ENCODE results near the gene LUC7L2.

LUC7L2 gene

DNA sequence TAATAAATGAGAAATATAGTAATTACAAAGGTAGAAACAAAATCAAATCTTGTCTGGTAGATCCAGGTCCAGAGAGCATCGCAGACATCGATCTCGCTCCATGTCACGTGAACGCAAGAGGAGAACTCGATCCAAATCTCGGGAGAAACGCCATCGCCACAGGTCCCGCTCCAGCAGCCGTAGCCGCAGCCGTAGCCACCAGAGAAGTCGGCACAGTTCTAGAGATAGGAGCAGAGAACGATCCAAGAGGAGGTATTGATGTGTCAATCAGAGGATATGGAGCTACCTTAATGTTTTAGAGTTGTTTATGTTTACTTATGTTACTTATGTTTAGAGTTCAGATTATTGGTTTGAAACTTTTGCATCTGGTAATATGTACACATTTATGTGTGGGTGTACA is 57.8 kb downstream of the LUC7L2 start:
- TF ChIP-seq TAF1 (IDR thresholded peaks at IDR 0.05; ENCODE audit: low read depth) (no peak), EP300 (IDR thresholded peaks at IDR 0.05; ENCODE audit: borderline replicate concordance) (no peak), TEAD4 (IDR thresholded peaks at IDR 0.05) (no peak), TCF12 (IDR thresholded peaks at IDR 0.05; ENCODE audit: low read depth) (no peak), EGR1 (IDR thresholded peaks at IDR 0.05) (no peak), YY1 (IDR thresholded peaks at IDR 0.05; ENCODE audit: low read depth) (no peak), ZBTB7A (IDR thresholded peaks at IDR 0.05; ENCODE audit: low read depth) (no peak), RAD21 (IDR thresholded peaks at IDR 0.05; ENCODE audit: low read depth) (no peak), CEBPB (IDR thresholded peaks at IDR 0.05) (no peak)
- TF ChIP-seq, protein P1, sequence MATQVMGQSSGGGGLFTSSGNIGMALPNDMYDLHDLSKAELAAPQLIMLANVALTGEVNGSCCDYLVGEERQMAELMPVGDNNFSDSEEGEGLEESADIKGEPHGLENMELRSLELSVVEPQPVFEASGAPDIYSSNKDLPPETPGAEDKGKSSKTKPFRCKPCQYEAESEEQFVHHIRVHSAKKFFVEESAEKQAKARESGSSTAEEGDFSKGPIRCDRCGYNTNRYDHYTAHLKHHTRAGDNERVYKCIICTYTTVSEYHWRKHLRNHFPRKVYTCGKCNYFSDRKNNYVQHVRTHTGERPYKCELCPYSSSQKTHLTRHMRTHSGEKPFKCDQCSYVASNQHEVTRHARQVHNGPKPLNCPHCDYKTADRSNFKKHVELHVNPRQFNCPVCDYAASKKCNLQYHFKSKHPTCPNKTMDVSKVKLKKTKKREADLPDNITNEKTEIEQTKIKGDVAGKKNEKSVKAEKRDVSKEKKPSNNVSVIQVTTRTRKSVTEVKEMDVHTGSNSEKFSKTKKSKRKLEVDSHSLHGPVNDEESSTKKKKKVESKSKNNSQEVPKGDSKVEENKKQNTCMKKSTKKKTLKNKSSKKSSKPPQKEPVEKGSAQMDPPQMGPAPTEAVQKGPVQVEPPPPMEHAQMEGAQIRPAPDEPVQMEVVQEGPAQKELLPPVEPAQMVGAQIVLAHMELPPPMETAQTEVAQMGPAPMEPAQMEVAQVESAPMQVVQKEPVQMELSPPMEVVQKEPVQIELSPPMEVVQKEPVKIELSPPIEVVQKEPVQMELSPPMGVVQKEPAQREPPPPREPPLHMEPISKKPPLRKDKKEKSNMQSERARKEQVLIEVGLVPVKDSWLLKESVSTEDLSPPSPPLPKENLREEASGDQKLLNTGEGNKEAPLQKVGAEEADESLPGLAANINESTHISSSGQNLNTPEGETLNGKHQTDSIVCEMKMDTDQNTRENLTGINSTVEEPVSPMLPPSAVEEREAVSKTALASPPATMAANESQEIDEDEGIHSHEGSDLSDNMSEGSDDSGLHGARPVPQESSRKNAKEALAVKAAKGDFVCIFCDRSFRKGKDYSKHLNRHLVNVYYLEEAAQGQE (IDR thresholded peaks at IDR 0.05; ENCODE audit: low read depth): no peak
- TF ChIP-seq, protein P2, sequence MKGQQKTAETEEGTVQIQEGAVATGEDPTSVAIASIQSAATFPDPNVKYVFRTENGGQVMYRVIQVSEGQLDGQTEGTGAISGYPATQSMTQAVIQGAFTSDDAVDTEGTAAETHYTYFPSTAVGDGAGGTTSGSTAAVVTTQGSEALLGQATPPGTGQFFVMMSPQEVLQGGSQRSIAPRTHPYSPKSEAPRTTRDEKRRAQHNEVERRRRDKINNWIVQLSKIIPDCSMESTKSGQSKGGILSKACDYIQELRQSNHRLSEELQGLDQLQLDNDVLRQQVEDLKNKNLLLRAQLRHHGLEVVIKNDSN (IDR thresholded peaks at IDR 0.05): no peak

DNA sequence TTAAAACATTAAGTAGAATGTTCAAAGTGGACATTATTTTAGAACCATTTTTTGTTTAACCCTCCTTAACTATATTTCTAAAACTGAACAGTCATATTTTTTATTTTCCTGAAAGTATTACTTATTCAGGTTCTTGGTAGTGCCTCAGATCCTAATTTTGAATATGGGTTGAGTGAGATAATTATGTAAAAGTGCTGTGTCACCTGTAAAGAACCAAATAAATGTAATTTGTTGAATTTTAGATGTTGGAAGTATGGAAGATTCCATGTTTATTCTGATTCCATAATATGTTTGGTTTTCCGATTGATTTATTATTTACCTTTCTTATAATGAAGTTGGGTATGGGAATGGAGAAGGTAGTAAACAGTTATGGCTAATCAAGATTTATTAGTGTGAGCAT is 61.4 kb downstream of the LUC7L2 start:
- TF ChIP-seq YY1 (IDR thresholded peaks at IDR 0.05; ENCODE audit: low read depth) (no peak), CREB1 (IDR thresholded peaks at IDR 0.05; ENCODE audit: low read depth) (no peak), FOXM1 (IDR thresholded peaks at IDR 0.05; ENCODE audit: borderline replicate concordance, low read depth) (no peak), RAD21 (IDR thresholded peaks at IDR 0.05; ENCODE audit: low read depth) (no peak), TEAD4 (IDR thresholded peaks at IDR 0.05) (no peak), EGR1 (IDR thresholded peaks at IDR 0.05) (no peak), NFIC (IDR thresholded peaks at IDR 0.05) (no peak)
- TF ChIP-seq, protein P3, sequence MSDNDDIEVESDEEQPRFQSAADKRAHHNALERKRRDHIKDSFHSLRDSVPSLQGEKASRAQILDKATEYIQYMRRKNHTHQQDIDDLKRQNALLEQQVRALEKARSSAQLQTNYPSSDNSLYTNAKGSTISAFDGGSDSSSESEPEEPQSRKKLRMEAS (IDR thresholded peaks at IDR 0.05): no peak
- TF ChIP-seq, protein P2 (IDR thresholded peaks at IDR 0.05): no peak

DNA sequence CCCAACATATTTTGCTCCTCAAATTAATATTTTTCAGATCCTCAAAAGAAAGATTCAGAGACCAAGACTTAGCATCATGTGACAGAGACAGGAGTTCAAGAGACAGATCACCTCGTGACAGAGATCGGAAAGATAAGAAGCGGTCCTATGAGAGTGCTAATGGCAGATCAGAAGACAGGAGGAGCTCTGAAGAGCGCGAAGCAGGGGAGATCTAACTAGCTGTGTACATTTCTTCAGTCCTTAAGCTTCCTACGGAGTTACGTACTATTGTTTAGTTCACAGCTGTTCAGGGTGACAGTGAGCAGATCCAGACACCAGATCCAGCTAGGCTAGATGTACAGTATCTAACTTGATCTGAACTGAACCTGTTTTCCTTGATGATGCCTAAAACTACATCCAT is 62.4 kb downstream of the LUC7L2 start:
- TF ChIP-seq, protein P2 (IDR thresholded peaks at IDR 0.05): no peak
- TF ChIP-seq EGR1 (IDR thresholded peaks at IDR 0.05) (no peak), EP300 (IDR thresholded peaks at IDR 0.05; ENCODE audit: borderline replicate concordance) (no peak), FOXM1 (IDR thresholded peaks at IDR 0.05; ENCODE audit: borderline replicate concordance, low read depth) (no peak), TCF12 (IDR thresholded peaks at IDR 0.05; ENCODE audit: low read depth) (no peak), NFIC (IDR thresholded peaks at IDR 0.05) (no peak), YY1 (IDR thresholded peaks at IDR 0.05; ENCODE audit: low read depth) (no peak)
- TF ChIP-seq, protein P3 (IDR thresholded peaks at IDR 0.05): no peak
- TF ChIP-seq, protein P1 (IDR thresholded peaks at IDR 0.05; ENCODE audit: low read depth): no peak

DNA sequence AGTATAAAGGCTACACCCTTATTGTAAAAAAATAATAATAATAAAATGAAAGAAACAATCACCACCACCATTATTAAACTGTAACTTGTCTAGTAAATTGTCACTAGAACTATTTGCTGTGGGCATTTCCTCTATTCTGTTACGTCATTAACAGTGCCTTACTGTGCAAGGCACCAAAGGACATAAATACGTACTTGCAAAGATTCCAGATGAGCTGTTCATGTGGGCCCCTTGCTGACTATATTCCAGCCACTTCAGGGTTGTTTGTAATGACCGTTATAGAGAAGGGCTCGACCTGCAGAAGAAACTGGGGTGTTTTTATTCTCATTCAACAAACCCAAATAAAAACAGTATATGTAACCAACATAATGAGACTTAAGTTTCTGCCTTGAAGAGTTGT is 63.4 kb downstream of the LUC7L2 start:
- TF ChIP-seq TAF1 (IDR thresholded peaks at IDR 0.05; ENCODE audit: low read depth) (no peak), RAD21 (IDR thresholded peaks at IDR 0.05; ENCODE audit: low read depth) (no peak), YY1 (IDR thresholded peaks at IDR 0.05; ENCODE audit: low read depth) (no peak), TEAD4 (IDR thresholded peaks at IDR 0.05) (no peak), FOXM1 (IDR thresholded peaks at IDR 0.05; ENCODE audit: borderline replicate concordance, low read depth) (no peak), EP300 (IDR thresholded peaks at IDR 0.05; ENCODE audit: borderline replicate concordance) (no peak), CREB1 (IDR thresholded peaks at IDR 0.05; ENCODE audit: low read depth) (no peak), EGR1 (IDR thresholded peaks at IDR 0.05) (no peak), CEBPB (IDR thresholded peaks at IDR 0.05) (no peak), ZBTB7A (IDR thresholded peaks at IDR 0.05; ENCODE audit: low read depth) (no peak), TCF12 (IDR thresholded peaks at IDR 0.05; ENCODE audit: low read depth) (no peak), NFIC (IDR thresholded peaks at IDR 0.05) (no peak)
- TF ChIP-seq, protein P2 (IDR thresholded peaks at IDR 0.05): no peak
- TF ChIP-seq, protein P1 (IDR thresholded peaks at IDR 0.05; ENCODE audit: low read depth): no peak
- TF ChIP-seq, protein P3 (IDR thresholded peaks at IDR 0.05): no peak

Data from Ishikawa (cell line).